ENCODE data around the gene ZC3H7A. TPM values are rescaled to one million over a fixed set of nuclear protein-coding genes. Genes with fewer than 3 reads are reported as not detected.

ZC3H7A gene
- total and polyA plus RNA-seq, 9 of the 15 experiments (the other 6 are each of a cell fraction or from before 2014, with no cell fraction given) = 19.8 to 49.1 (median 28.2) TPM

DNA sequence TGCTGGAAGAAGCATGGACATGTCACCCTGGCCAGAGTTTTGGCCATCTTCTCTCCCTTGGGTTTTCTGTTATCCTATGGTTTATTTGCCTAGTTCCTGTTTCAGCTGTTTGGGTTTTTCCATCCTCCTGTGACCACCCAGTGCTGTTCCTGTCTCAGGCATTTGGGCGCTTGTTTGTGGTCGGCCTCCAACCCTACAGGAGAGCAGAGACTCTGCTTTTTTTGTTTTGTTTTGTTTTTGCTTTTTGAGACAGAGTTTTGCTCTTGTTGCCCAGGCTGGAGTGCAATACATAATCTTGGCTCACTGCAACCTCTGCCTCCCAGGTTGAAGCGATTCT lies 3.3 kb upstream of the ZC3H7A start:
- TF ChIP-seq ZNF324 (CRISPR knock-in tag; IDR thresholded peaks at IDR 0.05) (no peak), ATF3 (IDR thresholded peaks at IDR 0.05) (no peak), ATF3 (CRISPR knock-in tag; conservative IDR thresholded peaks at IDR 0.05) (no peak), ZBTB11 (CRISPR knock-in tag; IDR thresholded peaks at IDR 0.05) (no peak), EZH2 (IDR thresholded peaks at IDR 0.05; ENCODE audit: borderline replicate concordance, low read depth, low read length) (no peak)
- Histone ChIP-seq H3K9me1 (ENCODE audit: control insufficient read depth, insufficient read depth, low read length) (no peaks in the 10 kb centered on the region), H3K9me3 (replicated peaks; ENCODE audit: control insufficient read depth, insufficient read depth, low read depth, low read length) (no peaks in the 10 kb centered on the region), H3K27me3 (ENCODE audit: control insufficient read depth in 2 of 2, insufficient read depth in 2 of 2, low read length in 2 of 2) (no peaks in the 10 kb centered on the region; a peak in 1 of 5 replicates), H4K20me1 (replicated peaks; ENCODE audit: control insufficient read depth, insufficient read depth, low read length) (no peaks in the 10 kb centered on the region), H3K9ac (ENCODE audit: insufficient read depth in 1 of 2, low read depth in 2 of 2, low read length in 2 of 2) (no peak overlapping the region), H3K27ac (ENCODE audit: extremely low read depth, low read depth, low read length) (no peak overlapping the region), H3K79me2 (ENCODE audit: control insufficient read depth, insufficient read depth, low read length) (peaks cover 36% of the 10 kb centered on the region), H3K36me3 (ENCODE audit: control insufficient read depth, insufficient read depth, low read length) (peaks cover 4% of the 10 kb centered on the region; the same call in 1 of the 3 replicates), H2AFZ (ENCODE audit: low read depth, low read length) (no peak overlapping the region), H3K4me2 (ENCODE audit: insufficient read depth, low read length) (no peak overlapping the region), H3K4me1 (replicated peaks in 1 of 2; ENCODE audit: control insufficient read depth in 2 of 2, insufficient read depth in 2 of 2, low read length in 2 of 2) (peaks cover 29 to 45% of the 10 kb centered on the region in 2 experiments; a peak in 4 of 5 replicates), H3K4me3 (no peak overlapping the region)
- in situ Hi-C loops (cut with MboI) = loop anchor here (10.0 kb wide), 1 partner anchor 266 kb away; no protein-coding TSS in a partner anchor
- peak; percentile 6 for FAIRE-seq
- intact Hi-C loops (cut with micrococcal nuclease) = no loop called here
- BruUV-seq (replicated peaks) = no TSS peak
- no peak for DNase-seq (ENCODE audit: extremely low read depth in 1 of 4, low spot score in 3 of 4)
- no peak for ATAC-seq
- ChIA-PET CTCF (ENCODE audit: low intra/inter-chr PET ratio) (no interaction called here), POLR2A (interaction anchor here (1.0 to 1.4 kb wide), 3 partner anchors 9 to 51 kb away, joined by 3 to 4 read pairs (median 3); partner anchors contain the start of gene RSL1D1)
- 73% methylated on average over 3 of the region's 3 CpGs for WGBS (ENCODE audit: insufficient coverage, low coverage, missing lambda C conversion rate)
